Suppressor macrophage treated with lipopolysaccharide for 1 hour (primary cell): Measurements from ENCODE around the gene TENT4B.
A peak's percentile ranks its signal among the peaks of the same experiment; 100 is the strongest.

Experiments used
- DNase-seq, 3 donors: peaks; one replicate each; pipeline ENCODE4 v3.0.0-alpha.2; 2020 to 2022

Gene TENT4B

GRCh38 chr16:50198802-50199403 is 45.8 kb downstream of the TENT4B start:
- peak; percentile 37 to 49 (median 43) for DNase-seq

DNA sequence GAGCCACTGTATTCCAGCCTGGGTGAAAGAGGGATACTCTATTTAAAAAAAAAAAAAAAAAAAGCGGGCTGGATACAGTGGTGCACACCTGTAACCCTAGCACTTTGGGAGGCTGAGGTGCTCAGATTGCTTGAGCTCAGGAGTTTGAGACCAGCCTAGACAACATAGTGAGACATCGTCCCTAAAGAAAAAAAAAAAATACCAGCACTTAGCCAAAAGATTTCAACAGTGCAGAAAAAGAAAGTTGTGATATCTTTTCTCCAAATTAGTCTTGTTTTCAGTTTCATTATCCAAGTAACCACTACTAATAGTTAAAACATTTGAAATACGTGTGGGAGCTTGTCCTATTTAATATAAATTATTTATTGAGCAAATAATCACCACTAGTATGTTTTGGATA is 48.7 kb downstream of the TENT4B start:
- peak in 1 of 3 donors; percentile 37 for DNase-seq

DNA sequence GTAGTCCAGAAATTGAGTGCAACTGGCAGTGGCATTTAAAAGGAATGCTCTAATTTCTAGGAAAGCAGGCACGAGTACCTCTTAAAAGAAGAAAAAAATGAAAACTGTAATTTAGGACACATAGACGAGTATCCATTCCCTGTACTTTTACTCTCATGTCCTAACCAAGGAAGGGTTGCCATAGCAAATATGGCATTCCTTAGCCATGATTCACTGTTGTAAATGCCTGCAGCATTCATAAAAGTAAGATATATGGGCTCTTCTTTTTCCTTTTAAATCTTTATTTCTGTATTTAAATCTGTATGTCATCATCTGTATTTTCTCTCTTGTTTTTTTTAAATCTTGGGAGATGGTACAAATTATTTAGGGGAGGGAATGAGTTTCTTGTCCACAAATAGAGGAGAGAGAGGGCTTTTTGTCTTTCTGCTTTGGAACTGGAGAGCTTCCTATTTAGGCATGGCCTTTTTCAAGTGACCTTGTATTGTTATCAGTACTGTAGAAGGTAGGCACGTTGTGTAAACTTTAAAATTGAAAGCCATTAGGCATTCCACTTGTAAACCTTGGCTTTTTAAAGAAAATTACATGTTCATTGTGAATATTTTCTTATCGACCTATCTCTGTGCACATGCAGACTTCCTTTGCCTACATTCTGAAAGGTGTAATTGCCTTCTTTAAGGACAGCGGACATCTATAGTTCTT is 50.0 kb downstream of the TENT4B start:
- DNase-seq: no peak

GRCh38 chr16:50203681-50204080 is 50.6 kb downstream of the TENT4B start:
- DNase-seq: no peak

GRCh38 chr16:50204453-50205108 is 51.5 kb downstream of the TENT4B start:
- DNase-seq: no peak

GRCh38 chr16:50207652-50208051 is 54.5 kb downstream of the TENT4B start:
- no peak for DNase-seq

DNA sequence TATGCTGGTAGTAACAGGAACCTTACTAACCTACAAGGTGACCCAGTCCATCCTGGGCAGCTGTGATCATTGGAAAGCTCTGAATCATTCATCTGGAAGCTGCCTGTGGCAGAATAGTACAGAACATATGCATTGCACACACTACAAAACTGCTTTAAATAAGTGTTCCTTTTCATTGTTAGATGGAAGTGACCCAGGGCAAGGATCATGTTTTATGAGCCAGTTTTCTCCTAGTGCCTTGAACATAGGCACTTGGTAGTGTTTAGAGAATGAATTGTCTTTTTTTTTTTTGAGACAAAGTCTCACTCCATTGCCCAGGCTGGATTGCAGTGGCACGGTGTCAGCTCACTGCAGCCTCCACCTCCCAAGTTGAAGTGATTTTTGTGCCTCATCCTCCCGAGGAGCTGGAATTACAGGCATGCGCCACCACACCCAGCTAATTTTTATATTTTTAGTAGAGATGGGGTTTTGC is 55.4 kb downstream of the TENT4B start:
- DNase-seq: no peak

- DNase-seq: peak; percentile 34 to 59 (median 53)
Observed at GRCh38 chr16:50209546-50210265, 56.6 kb downstream of the TENT4B start.

DNA sequence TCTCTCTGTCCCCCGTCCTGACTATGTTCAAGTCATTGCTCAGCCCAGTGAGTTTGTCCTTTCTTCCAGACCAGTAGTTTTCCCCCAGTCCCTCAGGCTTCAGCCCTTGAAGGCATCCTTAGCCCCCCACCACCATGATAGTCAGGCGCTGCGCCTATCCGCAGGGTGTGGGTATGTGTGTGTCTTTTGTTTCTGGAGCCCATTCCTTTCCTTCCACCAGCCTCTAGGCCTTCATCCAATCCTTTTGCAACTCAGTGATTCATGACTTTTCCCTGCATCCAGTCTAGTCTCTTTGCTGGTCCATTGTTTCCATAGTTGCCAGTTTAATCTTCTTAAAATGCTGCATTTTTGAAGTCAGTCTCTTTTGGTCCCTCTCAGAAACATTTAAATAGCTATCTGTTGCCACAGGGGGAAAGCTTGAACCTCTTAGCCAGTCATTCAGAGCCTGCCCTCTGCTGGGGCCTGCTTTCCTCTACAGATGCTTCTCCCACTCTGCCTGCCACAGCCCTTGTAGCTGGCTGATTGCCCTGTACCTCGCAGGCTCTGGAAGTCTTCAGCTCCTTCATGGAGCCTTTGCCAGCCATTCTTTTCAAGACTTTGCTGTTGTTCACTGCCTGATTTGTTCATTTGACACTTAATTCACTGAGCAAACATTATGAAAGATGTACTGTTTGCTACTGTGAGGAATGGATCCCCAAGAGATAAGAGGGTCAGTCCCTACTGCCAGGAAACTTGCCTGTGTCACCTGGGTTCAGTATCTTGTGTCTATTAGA is 57.3 kb downstream of the TENT4B start:
- peak; percentile 76 to 81 (median 81) for DNase-seq

- peak; percentile 49 to 78 (median 77) for DNase-seq
Observed at GRCh38 chr16:50213939-50214519, 60.9 kb downstream of the TENT4B start.

DNA sequence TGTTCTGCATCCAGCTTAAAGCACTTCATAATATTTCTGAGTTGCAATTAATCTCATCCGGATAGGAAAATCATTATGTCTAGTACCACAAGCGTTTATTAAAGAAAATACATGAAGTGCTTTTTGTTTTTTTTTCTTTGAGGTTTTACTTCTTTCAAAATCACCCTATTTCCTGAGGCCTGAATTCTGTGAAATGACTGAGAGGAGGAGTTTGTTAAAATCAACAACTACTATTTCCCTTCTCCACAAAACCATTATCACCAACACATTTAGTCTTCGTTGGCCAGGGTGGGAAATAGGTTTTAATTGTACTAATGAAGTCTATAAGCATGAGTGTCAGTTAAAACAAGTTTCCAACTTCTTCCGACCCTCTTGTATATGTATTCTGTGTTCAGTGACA is 62.6 kb downstream of the TENT4B start:
- DNase-seq: no peak

GRCh38 chr16:50216231-50216630 is 63.1 kb downstream of the TENT4B start:
- no peak for DNase-seq

DNA sequence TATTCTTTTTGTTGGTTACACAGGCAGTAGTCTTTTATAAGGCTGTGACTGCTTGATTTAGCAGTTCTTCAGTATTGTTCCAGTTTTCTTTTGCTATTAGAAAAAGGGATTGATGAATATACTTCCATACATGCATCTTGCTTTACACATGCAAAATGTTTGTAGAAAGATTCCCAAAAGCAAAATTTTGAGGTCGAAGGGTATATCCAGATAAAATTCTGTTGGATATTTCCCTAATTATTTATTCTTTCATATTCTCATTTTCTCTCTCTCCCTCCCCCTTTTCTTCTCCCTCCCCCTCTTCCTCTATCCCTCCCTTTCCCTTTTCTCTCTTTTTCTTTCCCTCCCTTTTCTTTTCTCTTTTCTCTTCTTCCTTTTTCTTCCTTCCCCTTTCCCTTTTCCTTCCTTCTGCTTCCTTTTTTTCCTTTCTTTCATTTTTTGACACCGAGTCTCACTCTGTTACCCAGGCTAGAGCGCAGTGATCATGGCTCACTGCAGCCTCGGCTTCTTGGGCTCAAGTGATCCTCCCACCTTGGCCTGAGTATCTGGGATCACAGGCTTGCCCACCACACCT is 66.4 kb downstream of the TENT4B start:
- DNase-seq: no peak

DNA sequence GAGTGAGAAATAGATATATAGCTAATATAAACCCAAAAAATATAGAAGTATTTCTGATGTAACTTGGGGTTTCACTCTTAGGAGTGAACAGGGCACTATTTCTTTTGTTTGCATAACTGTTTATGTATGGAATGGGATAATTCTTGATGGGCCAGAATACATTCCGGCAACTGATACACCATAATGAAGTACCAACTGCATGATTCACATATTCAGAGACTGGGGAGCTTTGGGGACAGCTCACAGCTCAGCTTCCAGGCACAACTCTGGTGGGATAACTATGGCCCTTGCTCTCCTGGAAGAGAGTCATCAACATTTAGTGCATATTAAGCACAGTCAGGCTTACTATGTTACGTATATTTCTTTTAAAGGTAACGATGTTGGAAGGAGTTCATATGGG is 71.2 kb downstream of the TENT4B start:
- no peak for DNase-seq

GRCh38 chr16:50227120-50227519 is 74.0 kb downstream of the TENT4B start:
- DNase-seq: no peak

- no peak for DNase-seq
Observed at GRCh38 chr16:50227665-50228064, 74.6 kb downstream of the TENT4B start.

DNA sequence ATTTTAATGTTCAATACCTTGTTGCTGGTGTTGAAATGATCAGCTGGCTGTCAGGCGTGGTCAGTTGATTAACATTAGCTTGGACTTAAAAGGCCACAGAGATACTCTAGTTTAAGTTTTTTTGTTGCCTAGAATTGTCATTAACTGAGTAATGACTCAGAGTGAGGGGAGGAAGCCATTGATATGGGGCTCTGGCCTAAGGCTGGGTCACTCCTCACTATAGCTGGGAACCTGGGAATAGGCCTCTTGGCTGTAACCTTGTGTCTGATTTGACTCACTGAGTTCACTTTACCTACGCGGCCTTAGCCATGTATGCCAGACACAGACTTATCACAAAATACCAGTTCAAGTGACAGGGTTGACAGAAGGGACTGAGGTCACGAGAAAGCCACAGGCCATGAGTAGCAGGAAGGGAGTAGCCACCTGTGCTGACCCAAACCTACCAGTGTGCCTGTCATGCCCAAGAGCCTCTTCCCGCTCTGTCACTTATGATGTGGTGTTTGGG is 75.3 kb downstream of the TENT4B start:
- DNase-seq: no peak

DNA sequence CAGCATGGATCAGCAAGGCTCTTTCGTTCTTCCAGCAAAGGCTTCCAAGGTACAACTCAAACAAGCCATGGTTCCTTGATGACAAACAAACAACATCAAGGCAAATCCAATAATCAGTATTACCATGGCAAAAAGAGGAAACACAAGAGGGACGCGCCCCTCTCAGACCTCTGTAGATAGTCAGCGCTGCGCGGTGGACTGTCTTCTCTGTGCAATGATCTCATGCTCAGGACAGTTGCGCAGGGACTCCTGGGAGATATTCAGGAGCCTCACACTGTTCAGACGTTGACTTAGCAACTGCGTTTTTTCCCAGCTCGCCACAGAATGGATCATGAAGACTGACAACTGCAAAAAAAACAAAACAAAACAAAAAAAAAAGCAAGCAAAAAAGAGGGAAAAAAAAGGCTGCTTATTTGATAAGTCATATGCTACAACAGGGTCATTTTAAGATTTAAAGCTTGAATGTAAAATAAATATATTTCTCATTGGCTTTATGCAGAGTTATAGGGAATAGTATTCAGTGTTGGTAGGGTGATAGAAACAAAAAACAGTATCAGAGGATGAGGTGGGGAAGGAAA is 76.1 kb downstream of the TENT4B start:
- DNase-seq: no peak

DNA sequence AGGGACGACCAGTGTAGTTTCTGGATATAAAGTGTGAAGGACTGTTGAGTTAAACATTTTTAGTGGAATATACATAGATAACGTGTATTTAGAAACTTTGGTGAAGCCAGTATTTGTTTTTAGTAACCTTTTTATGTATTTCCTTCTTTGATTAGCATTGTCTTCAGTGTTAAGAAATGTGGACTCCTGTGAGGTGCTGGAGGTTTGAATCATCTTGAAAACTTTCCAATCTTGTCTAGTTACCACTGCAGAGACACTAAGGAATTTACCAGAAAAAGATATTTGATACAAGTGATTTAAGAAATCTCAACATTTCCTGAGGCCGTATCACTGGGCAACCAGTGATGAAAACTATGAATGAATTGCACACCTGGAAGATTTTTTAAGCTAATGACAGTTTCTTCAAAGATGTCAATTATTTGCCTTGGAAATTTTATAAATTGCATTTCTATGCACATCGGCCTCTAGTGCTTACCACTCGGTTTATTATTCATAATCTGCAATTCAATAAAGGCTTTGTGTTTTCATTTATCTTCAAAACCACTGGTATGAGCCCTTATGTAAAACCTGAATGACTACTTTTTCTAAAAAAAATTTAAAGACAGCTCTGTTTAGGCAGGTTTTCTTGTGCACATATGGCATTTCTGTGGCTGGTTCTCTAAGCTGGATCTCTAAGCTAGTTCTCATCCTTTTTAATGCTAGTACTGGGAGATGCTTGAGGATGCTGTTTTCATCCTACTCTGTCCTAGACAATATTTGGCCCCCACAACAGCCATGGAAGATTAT is 81.9 kb downstream of the TENT4B start:
- no peak for DNase-seq

DNA sequence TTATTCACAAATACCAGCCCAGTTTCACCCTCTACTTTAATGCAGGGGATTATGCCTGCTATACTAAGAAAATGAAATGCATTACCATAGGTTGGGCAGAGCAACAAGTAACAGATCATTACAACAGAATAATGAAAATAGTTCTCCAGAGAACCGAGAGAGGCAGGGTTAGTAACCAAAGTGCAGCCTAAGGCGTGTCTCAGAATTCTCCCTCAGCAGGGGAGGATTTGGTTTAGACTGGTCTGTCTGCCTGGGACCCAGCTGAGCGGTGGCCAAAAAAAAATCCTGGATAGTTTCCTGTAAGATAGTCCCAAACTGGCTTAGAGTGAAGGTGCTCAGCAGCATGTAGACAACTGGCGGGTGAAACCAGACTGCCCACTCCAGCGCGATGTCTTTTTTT is 82.5 kb downstream of the TENT4B start:
- no peak for DNase-seq
